Measurements from ENCODE around the gene GNAS.
"Not testable (repeated sequence)": the region's sequence is repeated elsewhere in the genome, so short reads cannot be mapped to it uniquely, and the experiment has no call there.

The GNAS gene

DNA sequence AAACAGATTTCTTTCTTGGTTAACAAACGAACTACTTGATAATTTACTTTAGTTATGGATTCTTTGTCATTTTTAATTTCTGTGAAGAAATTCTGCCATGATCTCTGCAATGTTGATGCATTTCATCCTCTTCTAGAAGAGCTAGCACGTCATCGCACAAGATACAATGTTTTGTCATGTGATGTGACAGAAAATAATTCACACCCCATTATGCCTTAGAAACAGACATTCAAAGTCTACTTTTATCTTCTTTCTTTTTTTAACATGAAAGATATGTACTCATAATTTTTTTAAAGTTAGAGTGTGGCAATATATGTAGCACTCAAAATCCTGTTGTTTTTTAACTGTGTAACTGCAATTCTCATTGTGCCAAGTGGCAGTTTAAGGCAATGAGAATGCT lies 89.0 kb downstream of the GNAS start:
- no peak for DNase-seq

DNA sequence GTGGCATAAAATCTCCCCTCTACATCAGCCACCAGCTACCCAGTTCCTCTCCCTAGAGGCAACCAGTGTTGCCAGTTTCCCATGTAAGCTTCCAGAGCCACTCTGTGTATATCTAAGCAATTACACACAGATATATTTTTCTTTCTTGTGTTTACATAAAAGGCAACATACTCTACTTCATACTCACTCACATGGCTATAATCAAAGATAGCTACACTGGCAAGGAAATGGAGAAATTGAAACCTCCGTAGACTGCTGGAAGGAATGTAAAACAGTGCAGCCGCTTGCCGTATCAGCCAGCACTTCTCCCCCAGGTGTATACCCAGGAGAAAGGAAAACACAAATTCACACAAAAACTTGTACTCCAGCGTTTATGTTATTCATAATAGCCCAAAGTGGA lies 90.0 kb downstream of the GNAS start:
- DNase-seq = no peak

DNA sequence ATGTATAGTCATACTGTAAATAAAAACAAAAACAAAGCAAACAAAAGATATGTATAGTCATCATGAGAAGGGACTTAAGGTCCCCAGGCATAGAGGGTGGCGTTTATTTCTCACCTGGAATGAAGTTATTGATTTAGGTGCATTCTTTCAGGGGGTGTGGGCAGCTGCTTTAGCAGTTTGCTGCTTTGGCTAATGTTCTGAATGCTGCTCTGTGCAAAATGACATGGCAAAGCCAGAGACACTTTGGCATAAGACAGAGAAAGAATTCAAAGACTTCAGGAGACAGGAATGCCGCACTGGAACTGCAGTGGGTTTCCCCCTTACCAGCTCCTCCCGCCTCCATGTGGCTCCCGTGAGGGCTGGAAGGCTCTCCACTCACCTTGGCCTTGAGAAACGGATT lies 92.1 kb downstream of the GNAS start:
- DNase-seq = no peak

DNA sequence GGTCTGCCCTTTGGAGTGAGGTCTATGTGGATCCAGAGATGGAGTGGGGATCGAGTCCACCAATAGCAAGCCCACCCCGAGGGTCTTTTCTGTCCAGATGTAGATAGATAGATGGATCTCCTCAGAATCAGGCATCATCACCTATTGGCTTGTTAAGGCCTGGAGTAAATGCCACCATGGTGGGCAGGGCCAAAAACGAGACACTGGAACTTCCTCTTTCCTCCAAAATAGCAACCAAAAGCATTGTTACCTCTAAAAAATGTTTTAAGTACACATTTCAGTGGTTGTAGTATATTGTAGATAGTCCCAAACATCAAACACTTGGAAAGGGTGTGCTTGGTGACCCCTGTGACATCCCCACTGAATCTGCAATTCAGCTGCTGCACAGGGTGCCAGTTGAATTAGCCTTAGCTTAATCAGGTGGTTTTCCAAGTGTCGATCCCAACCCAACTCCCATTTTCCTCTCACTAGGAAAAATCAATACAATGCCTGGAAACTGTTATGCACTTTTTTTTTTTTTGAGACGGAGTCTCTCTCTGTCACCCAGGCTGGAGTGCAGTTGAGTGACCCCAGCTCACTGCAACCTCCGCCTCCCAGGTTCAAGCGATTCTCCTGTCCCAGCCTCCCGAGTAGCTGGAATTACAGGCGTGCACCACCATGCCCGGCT lies 93.6 kb downstream of the GNAS start:
- DNase-seq = no peak

DNA sequence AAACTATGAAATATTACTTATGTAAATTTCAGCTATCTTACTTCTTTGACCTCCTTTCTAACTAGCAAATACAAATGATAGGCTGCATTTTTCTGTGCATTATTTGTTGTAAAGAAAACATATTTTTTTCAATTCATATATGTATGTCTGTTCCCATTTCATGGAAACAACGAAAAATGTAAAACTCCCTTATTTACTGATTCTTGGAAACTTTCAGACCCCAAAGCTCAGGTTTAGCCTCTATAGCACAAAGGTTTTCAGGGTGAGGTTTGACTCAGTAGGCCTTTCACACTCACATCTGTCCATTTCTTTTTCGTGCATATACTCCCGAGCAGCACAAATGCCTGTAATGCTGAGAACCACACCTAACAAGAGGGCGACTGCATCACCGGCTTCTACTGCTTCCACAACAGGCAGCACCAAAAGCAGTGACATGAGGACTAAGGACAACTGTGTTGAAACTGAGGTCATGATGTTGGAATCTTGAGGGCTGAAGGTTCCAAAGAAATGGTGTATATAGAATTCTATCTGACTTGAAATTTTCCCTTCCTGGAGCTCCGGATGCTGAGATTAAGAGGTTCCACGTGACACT lies 95.4 kb downstream of the GNAS start:
- not testable (repeated sequence) for DNase-seq

DNA sequence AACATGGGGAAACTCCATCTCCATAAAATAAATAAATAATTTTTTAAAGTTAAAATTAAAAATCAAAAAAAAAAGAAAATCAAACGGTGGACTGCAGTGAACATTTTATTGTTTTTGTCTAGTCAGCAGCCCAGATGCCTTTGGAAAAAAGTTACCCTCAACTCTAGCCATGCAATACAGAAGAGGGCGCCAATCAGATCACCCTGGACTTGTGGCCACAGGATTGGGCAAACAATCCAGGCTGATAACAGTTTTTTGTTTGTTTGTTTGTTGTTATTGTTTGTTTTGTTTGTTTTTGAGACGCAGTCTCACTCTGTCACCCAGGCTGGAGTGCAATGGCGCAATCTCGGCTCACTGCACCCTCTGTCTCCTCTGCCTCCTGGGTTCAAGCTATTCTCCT lies 98.1 kb downstream of the GNAS start:
- DNase-seq = no peak

DNA sequence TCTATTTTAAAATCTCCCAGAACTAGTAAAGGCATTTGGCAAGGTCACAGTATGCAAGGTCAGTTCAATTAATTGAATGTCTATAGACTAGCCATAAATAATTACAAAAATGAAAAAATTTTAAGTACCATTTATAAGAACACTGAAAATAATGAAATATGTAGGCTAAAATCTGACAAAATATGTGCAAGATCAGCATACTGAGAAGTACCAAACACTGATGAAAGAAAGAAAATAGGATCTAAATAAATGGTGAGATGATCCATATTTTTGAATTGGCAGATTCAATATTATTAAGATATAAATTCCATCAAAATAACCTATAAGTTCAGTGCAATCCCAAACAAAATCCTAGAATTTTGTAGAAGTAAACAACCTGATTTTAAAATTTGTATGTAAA lies 100.5 kb downstream of the GNAS start:
- DNase-seq = no peak

DNA sequence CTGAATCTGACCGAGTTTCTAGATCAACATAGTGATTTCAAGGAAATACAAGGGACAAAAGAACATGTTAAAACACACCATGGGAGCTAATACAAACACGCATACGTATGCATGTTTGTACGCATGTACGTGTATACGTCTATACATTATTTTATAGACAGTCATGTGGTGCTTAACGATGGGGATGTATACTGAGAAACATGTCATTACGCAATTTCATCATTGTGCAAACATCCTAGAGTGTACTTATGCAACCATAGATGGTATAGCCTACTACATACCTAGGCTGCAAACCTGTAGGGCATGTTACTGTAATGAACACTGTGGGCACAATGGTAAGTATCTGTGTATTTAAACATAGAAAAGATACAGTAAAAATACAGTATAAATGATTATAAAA lies 103.6 kb downstream of the GNAS start:
- no peak for DNase-seq

DNA sequence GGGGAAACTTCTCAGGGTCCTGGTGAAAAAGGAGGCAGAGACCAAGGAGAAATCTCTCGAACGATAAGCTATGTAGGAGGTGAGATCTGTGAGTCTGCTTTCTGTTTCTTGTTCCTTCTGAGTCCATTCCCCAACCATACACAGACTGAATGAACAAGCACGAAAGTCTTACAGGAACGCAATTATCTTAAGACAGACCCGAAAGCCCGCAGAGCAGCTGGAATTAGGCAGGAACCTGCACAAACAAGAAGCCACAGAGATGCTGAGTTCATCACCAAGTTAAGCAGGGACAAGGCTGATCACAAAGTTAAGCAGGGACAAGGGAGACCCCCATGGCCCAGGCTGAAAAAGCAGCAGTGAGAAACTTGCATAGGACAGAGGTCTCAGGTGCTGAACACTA lies 107.1 kb downstream of the GNAS start:
- DNase-seq = no peak

Measured in GDM1 (cell line).